Breast epithelium (tissue), 3 donors: ENCODE data around the gene AATK.

Experiments
- POLR2A ChIP-seq: fragments of 450-650 bp; IDR thresholded peaks from one replicate; pipeline ENCODE4 v1.6.1; 2016; ENCODE audit warnings: antibody characterized with exemption, mild to moderate bottlenecking, moderate library complexity
- TF ChIP-seq, protein P1 (sequence below), 3 donors: fragments of 450-650 bp; IDR thresholded peaks; one replicate each; pipeline ENCODE4 v1.5.1; 2016 to 2017; ENCODE audit warnings: antibody characterized with exemption in 3 of 3, mild to moderate bottlenecking in 3 of 3, moderate library complexity in 3 of 3

GRCh38 chr17:81148571-81148970, 17.4 kb downstream of the AATK start:
- TF ChIP-seq, protein P1, sequence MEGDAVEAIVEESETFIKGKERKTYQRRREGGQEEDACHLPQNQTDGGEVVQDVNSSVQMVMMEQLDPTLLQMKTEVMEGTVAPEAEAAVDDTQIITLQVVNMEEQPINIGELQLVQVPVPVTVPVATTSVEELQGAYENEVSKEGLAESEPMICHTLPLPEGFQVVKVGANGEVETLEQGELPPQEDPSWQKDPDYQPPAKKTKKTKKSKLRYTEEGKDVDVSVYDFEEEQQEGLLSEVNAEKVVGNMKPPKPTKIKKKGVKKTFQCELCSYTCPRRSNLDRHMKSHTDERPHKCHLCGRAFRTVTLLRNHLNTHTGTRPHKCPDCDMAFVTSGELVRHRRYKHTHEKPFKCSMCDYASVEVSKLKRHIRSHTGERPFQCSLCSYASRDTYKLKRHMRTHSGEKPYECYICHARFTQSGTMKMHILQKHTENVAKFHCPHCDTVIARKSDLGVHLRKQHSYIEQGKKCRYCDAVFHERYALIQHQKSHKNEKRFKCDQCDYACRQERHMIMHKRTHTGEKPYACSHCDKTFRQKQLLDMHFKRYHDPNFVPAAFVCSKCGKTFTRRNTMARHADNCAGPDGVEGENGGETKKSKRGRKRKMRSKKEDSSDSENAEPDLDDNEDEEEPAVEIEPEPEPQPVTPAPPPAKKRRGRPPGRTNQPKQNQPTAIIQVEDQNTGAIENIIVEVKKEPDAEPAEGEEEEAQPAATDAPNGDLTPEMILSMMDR (IDR thresholded peaks at IDR 0.05): no peak
- TF ChIP-seq POLR2A: no peak
